HCT116 (cell line): ENCODE measurements around the gene DOLPP1.

Experiments
- CTCF ChIP-seq, 3 experiments: fragments of 200-600 bp in 1 of 3; sonication (generic) in 1 of 3; IDR thresholded peaks in 2 of 3; conservative IDR thresholded peaks in 1 of 3; 2 replicates each; pipeline ENCODE4 v1.5.1; 2012 to 2017; ENCODE audit warnings: low read depth in 2 of 3, low read length in 2 of 3, antibody characterized with exemption in 1 of 3, borderline replicate concordance in 1 of 3, control low read depth in 1 of 3, mild to moderate bottlenecking in 1 of 3, mixed read lengths in 1 of 3, mixed run types in 1 of 3, moderate library complexity in 1 of 3; ENCODE audit not compliant: insufficient read depth in 1 of 3
- POLR2A ChIP-seq: IDR thresholded peaks from 2 replicates; pipeline ENCODE4 v1.7.0; 2011; ENCODE audit warnings: borderline replicate concordance; ENCODE audit not compliant: insufficient read depth, insufficient read length; ENCODE audit errors: extremely low read depth
- TCF7L2 ChIP-seq: IDR thresholded peaks from 2 replicates; pipeline ENCODE4 v1.7.0; 2011; ENCODE audit warnings: borderline replicate concordance, inconsistent platforms; ENCODE audit not compliant: insufficient read depth, insufficient read length; ENCODE audit errors: extremely low read depth
- ZNF274 ChIP-seq: fragments of 200-500 bp; sonication (Bioruptor generic); IDR thresholded peaks from 2 replicates; pipeline ENCODE4 v1.6.1; 2014; ENCODE audit warnings: mild to moderate bottlenecking, low read depth, low read length, inconsistent platforms
- TF ChIP-seq, protein P1 (sequence below): IDR thresholded peaks from 2 replicates; pipeline ENCODE4 v1.6.1; 2012; ENCODE audit warnings: low read depth

DNA sequence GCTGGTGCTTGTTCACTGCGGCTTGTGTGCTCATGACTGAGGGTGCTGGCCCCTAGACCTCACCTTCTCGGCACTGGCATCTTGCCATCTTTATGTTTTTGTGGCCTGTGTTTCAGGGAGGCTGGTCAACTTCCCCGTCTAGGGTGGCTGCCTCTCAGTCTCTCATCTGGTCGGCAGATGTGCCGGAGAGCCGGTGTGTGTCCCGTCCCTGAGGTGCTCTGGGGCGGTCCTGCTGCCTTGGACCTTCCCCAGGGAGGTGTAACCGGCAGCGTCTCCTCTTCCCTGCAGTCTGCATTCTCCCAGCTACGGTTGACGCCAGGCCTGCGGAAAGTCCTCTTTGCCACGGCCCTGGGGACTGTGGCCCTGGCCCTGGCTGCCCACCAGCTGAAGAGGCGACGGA is 38.9 kb upstream of the DOLPP1 start:
- TF ChIP-seq ZNF274 = no peak
- TF ChIP-seq, protein P1, sequence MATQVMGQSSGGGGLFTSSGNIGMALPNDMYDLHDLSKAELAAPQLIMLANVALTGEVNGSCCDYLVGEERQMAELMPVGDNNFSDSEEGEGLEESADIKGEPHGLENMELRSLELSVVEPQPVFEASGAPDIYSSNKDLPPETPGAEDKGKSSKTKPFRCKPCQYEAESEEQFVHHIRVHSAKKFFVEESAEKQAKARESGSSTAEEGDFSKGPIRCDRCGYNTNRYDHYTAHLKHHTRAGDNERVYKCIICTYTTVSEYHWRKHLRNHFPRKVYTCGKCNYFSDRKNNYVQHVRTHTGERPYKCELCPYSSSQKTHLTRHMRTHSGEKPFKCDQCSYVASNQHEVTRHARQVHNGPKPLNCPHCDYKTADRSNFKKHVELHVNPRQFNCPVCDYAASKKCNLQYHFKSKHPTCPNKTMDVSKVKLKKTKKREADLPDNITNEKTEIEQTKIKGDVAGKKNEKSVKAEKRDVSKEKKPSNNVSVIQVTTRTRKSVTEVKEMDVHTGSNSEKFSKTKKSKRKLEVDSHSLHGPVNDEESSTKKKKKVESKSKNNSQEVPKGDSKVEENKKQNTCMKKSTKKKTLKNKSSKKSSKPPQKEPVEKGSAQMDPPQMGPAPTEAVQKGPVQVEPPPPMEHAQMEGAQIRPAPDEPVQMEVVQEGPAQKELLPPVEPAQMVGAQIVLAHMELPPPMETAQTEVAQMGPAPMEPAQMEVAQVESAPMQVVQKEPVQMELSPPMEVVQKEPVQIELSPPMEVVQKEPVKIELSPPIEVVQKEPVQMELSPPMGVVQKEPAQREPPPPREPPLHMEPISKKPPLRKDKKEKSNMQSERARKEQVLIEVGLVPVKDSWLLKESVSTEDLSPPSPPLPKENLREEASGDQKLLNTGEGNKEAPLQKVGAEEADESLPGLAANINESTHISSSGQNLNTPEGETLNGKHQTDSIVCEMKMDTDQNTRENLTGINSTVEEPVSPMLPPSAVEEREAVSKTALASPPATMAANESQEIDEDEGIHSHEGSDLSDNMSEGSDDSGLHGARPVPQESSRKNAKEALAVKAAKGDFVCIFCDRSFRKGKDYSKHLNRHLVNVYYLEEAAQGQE = no peak
- no peak for TF ChIP-seq CTCF (IDR thresholded peaks at IDR 0.05 in 2 of 3, conservative IDR thresholded peaks at IDR 0.05 in 1 of 3; ENCODE audit: borderline replicate concordance in 1 of 3, insufficient read depth in 1 of 3, low read depth in 2 of 3, low read length in 2 of 3)
- TF ChIP-seq TCF7L2 = no peak
- TF ChIP-seq POLR2A = no peak
